ENCODE measurements around the gene TAB3.

TAB3 gene

GRCh38 chrX:30889147-30890140 lies at the start of gene TAB3:
Gene TAB3, minus strand, starts transcription at chrX:30889254. Its CDS starts 29,666 bp downstream, at chrX:30859588.
- DNase-seq (ENCODE audit: low spot score): peak; percentile 89

- DNase-seq (ENCODE audit: low spot score): no peak
Observed at GRCh38 chrX:30938295-30938694, 49.2 kb upstream of the TAB3 start.

GRCh38 chrX:30935985-30936384 lies 46.9 kb upstream of the TAB3 start:
- peak; percentile 46 for DNase-seq (ENCODE audit: low spot score)

DNA sequence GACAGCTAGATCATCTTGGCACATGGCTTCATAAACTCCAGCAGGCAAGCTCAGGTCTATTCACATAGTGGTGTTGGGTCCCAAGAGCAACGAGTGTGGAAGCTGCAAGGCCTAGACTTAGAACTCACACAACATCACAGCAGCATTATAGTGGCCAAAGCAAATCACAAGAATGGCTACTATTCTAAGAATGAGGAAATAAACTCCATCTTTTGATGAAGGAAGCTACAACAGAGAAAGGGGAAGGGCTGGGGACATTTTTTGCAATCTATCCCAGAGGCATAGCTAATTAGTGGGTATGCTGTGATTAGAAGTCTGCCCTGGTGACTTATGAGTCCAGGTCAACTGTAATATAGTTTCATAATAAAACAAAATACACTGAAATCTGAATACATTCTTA lies 42.9 kb upstream of the TAB3 start:
- DNase-seq (ENCODE audit: low spot score): no peak

- DNase-seq (ENCODE audit: low spot score): no peak
Observed at GRCh38 chrX:30930679-30931078, 41.6 kb upstream of the TAB3 start.

- DNase-seq (ENCODE audit: low spot score): no peak
Observed at GRCh38 chrX:30930143-30930542, 41.1 kb upstream of the TAB3 start.

DNA sequence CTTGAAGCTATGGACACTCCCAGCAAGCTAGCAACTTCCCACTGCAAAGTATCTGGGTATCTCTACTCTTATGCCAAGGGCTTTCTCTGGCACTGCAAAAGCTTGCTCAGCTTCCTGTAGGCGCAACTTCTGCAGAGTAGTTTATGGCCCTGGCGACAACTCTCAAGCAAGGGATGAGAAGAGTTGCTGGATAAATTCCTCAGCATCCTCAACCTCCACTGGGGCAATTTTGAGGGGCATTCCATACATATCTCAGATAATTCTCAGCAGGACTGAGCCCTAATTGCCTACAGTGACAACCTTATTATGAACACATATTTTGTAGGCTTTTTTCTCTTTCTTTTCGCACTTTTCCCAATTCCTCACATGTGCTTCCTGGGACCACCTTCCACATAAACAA lies 31.2 kb upstream of the TAB3 start:
- no peak for DNase-seq (ENCODE audit: low spot score)

DNA sequence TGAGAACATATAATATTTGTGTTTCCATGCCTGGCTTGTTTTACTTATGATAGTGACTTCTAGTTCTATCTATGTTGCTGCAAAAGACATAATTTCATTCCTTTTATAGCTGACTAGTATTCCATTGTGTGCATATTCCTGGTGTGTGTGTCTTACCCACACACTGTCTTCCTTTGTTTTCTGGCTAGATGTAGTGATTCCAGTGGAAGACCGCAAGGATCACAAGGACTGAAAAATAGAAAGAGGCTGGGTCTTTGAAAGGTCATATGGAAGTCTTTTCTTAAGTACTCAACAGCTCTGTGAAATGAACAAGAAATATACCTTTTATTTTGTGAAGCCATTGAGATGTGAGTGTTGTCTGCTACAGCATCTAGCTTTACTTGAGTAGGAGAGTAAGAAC lies 29.4 kb upstream of the TAB3 start:
- DNase-seq (ENCODE audit: low spot score): no peak

- no peak for DNase-seq (ENCODE audit: low spot score)
Observed at GRCh38 chrX:30913492-30913891, 24.4 kb upstream of the TAB3 start.

DNA sequence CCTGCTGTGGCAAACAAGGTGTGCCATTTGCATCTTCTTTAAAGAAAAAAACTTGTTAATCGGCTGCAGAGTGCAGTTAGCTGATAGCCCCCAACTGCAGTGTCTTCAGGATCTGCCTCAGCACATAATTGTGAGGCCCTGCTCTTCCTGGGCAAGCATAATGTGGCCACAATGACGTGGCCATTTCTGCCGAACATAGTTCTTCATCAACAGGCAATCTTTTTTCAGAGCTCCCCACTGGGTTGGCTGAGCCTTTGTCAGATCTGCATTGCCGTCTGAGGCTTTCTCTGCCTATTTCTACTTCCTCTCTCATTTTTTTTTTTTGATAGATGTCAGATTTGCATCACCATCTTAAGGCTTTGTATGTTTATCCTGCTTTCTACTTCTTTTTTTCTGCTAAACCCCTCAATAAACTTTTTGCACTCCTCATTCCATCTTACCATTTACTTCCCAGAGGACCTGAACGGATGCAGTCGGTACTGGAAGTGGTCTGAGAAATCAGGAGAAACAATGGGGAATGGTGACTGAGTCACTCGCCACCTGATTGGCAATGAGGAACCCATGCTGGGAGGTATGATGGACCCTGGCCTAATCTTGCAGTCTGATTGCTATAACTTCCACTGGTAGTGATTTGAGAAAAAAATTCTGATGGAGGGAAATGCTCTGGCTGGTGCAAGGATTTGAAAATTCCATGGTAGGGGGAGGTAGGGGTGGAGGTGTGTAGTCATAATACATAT lies 21.2 kb upstream of the TAB3 start:
- DNase-seq (ENCODE audit: low spot score): no peak

- DNase-seq (ENCODE audit: low spot score): no peak
Observed at GRCh38 chrX:30906726-30907125, 17.7 kb upstream of the TAB3 start.

- no peak for DNase-seq (ENCODE audit: low spot score)
Observed at GRCh38 chrX:30905321-30905720, 16.3 kb upstream of the TAB3 start.

GRCh38 chrX:30904632-30905031 lies 15.6 kb upstream of the TAB3 start:
- no peak for DNase-seq (ENCODE audit: low spot score)

DNA sequence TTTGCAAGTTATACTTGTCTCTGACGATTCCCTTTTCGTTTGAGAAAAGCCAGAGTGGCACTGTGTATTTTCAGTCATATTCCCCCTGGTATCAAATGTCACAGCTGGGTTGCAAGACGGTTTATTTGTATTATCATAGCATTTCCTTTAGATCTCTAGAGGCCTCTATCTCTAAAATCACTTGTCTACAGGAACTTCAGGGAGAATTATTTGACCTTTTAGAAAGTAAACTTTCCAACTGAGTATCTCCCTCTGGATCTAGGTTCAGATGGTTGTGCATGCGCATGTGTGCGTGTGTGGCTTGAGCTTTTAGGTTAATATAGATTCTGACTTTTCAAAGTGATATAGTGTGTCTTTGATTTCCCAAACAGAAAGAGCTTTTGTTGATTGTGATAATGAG lies 15.1 kb upstream of the TAB3 start:
- no peak for DNase-seq (ENCODE audit: low spot score)

- no peak for DNase-seq (ENCODE audit: low spot score)
Observed at GRCh38 chrX:30900227-30900626, 11.2 kb upstream of the TAB3 start.

DNA sequence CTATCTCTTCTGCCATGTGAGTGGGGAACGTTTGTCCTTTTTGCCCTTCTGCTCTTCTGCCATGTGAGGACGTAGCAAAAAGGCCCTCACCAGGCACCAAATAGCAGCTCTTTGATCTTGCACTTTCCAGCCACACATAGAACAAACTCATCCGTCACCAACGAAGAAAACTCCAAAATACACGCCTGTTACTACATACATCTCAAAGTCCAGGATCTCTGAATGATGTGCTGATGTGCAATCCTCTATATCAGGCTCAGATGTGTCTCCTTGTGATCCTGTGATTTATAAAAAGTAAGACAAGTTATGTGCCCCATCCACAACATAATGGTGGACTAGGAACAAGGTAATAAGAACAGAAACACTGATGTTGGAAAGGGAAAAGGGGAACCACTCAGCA lies 9.8 kb upstream of the TAB3 start:
- no peak for DNase-seq (ENCODE audit: low spot score)

- no peak for DNase-seq (ENCODE audit: low spot score)
Observed at GRCh38 chrX:30895370-30895769, 6.3 kb upstream of the TAB3 start.

DNA sequence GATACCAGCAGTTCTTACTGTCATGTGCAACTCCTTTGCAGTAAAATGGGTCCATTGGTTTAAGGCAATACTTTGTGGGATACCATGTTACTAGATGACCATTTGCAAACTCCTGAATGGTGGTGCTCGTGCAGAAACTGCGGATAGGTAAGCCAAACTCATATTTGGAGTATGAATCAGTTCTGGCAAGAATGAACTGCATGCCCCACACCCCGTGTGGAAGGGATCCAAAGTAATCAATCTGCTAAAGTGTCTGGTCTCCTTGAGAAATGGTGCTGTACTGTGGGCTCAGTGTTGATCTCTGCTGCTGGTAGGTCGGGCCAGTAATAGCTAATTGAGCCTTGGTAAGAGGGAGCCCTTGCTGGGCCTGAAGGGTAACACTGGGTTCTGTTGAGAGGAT lies 4.2 kb upstream of the TAB3 start:
- DNase-seq (ENCODE audit: low spot score): no peak

DNA sequence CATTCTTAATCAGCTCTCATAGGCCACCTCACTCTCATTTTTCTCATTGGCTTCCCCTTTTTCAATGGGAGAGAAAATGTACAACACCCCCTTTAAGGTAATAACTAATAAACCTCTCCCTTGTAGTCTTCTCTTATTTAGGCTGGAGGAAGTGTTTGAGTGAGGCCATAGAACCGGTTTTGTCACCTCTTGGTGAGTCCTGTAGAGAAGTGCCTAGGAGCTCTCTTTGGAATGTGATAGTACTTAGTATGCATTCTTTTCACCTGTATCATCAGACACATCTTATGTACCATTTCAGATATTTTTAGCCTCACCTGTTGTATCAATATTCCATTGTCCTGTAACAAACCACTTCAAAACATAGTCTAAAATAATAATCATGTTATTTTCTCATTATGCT lies 3.5 kb upstream of the TAB3 start:
- no peak for DNase-seq (ENCODE audit: low spot score)

- peak; percentile 56 for DNase-seq (ENCODE audit: low spot score)
Observed at GRCh38 chrX:30888526-30889146, 418 bp downstream of the TAB3 start.

GRCh38 chrX:30887721-30888120 lies 1.3 kb downstream of the TAB3 start:
- DNase-seq (ENCODE audit: low spot score): no peak

- no peak for DNase-seq (ENCODE audit: low spot score)
Observed at GRCh38 chrX:30887288-30887687, 1.8 kb downstream of the TAB3 start.

GRCh38 chrX:30885136-30885535 lies 3.9 kb downstream of the TAB3 start:
- DNase-seq (ENCODE audit: low spot score): no peak
